ENCODE data around the gene SCCPDH. TPM values are rescaled to one million over a fixed set of nuclear protein-coding genes. Genes with fewer than 3 reads are reported as not detected.
A peak's percentile ranks its signal among the peaks of the same experiment; 100 is the strongest.
"Not testable (repeated sequence)": the region's sequence is repeated elsewhere in the genome, so short reads cannot be mapped to it uniquely, and the experiment has no call there.

The SCCPDH gene
- total RNA-seq, 2 experiments from 2014 or later, result 13.7 to 14.4 TPM

DNA sequence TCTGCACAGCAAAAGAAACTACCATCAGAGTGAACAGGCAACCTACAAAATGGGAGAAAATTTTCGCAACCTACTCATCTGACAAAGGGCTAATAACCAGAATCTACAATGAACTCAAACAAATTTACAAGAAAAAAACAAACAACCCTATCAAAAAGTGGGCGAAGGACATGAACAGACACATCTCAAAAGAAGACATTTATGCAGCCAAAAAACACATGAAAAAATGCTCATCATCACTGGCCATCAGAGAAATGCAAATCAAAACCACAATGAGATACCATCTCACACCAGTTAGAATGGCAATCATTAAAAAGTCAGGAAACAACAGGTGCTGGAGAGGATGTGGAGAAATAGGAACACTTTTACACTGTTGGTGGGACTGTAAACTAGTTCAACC is 4.8 kb upstream of the SCCPDH start:
- peaks cover 18% of the 10 kb centered on the region for H3K27me3 Mint-ChIP-seq
- H3K27ac Mint-ChIP-seq; ATAC-seq (ENCODE audit: low read depth); H3K36me3 Mint-ChIP-seq; H3K9me3 Mint-ChIP-seq; H3K4me1 Mint-ChIP-seq; DNase-seq; H3K4me3 Mint-ChIP-seq; POLR2A ChIA-PET: not testable (repeated sequence)

DNA sequence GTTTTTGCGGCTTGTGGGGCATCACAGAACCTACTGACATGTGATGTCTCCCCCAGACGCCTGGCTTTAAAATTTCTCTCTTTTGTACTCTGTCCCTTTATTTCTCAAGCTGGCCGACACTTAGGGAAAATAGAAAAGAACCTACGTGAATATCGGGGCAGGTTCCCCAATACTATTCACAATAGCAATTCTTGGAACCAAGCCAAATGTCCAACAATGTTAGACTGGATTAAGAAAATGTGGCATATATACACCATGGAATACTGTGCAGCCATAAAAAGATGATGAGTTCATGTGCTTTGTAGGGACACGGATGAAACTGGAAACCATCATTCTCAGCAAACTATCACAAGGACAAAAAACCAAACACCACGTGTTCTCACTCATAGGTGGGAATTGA is 3.4 kb upstream of the SCCPDH start:
- H3K9me3 Mint-ChIP-seq; H3K4me3 Mint-ChIP-seq; H3K27ac Mint-ChIP-seq; H3K36me3 Mint-ChIP-seq; POLR2A ChIA-PET; DNase-seq; ATAC-seq (ENCODE audit: low read depth): not testable (repeated sequence)
- Mint-ChIP-seq H3K4me1 (peaks cover 10% of the 10 kb centered on the region), H3K27me3 (peaks cover 12% of the 10 kb centered on the region)

DNA sequence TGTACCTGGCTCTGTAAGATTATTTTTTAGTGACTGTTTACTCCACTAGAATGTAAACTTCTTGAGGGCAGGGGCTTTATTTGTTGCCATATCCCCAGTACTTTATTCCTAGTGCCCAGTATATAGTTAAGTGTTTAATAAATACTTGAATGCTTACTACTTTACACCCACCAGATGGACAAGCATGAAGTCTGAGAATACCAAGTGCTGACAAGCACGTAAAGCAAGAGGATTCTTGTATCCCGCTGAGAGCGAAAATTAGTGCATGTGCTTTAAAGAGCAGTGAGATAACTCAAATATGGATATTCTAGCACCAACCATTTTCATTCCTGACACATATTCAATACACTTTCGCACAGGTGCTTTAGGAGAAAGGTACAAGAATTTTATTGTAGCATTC is 1.5 kb upstream of the SCCPDH start:
- Mint-ChIP-seq H3K27me3 (peaks cover 6% of the 10 kb centered on the region), H3K36me3 (peaks cover 7% of the 10 kb centered on the region), H3K4me1 (peaks cover 12% of the 10 kb centered on the region), H3K9me3 (peaks cover 10% of the 10 kb centered on the region), H3K27ac (no peak overlapping the region), H3K4me3 (no peak overlapping the region)
- POLR2A ChIA-PET, result interaction anchor here (1.1 kb wide), 1 partner anchor 216 kb away, joined by 3 read pairs; the partner anchor contains the start of gene SMYD3
- DNase-seq, result no peak
- ATAC-seq (ENCODE audit: low read depth), result no peak

DNA sequence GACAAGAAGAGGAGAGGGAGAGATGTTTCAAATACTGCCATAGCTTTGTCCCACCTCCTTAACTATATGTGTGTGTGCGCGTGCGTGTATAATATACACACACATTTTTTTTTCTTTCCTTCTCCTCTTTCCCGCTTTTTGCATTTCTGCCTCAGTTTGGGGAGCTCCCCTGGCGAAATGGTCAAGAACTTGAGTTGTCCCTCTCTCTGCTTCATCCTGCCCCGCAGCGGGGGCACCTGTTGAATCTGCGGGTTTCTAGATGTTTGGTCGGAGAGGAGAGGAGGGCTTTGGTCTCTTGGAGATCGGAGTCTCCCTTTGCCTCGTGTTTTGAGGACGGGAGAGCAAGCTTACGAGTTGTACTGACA is 504 bp downstream of the SCCPDH start:
- peak overlapping the region; percentile 72 for H3K27ac Mint-ChIP-seq
- H3K4me3 Mint-ChIP-seq, result peak overlapping the region; percentile 92
- DNase-seq (peak; percentile 51), ATAC-seq (ENCODE audit: low read depth) (peak; percentile 46)
- POLR2A ChIA-PET, result interaction anchor here (0.7 to 2.0 kb wide), 5 partner anchors 15 to 206 kb away, joined by 3 to 10 read pairs (median 3); no protein-coding TSS in a partner anchor
- H3K9me3 Mint-ChIP-seq, result peaks cover 19% of the 10 kb centered on the region
- peaks cover 3% of the 10 kb centered on the region for H3K27me3 Mint-ChIP-seq
- H3K4me1 Mint-ChIP-seq, result peaks cover 12% of the 10 kb centered on the region
- peaks cover 26% of the 10 kb centered on the region for H3K36me3 Mint-ChIP-seq

DNA sequence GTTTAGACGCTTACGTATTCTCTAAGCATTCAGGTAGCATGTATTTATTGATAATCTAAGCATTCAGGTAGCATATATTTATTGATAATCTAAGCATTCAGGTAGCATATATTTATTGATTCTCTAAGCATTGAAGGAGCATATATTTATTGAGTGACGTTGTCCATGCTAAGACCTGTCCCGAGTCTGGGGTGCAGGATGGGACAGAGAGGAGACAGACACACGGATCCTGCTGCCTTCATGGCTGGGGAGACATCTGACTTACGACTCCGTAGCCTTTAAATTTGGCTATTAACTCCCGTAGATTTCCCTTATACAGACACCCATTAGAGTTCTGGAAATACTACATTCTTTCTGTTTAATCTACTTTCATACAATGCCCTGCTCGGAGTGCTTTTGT is 982 bp downstream of the SCCPDH start:
- POLR2A ChIA-PET, result interaction anchor here (1.0 to 2.0 kb wide), 4 partner anchors 15 to 205 kb away, joined by 3 to 10 read pairs (median 4); no protein-coding TSS in a partner anchor
- ATAC-seq (ENCODE audit: low read depth) (no peak), DNase-seq (no peak)
- Mint-ChIP-seq H3K27me3 (peaks cover 3% of the 10 kb centered on the region), H3K4me1 (peaks cover 12% of the 10 kb centered on the region), H3K4me3 (peak overlapping the region; percentile 92), H3K27ac (peak overlapping the region; percentile 72), H3K9me3 (peaks cover 20% of the 10 kb centered on the region), H3K36me3 (peaks cover 31% of the 10 kb centered on the region)

DNA sequence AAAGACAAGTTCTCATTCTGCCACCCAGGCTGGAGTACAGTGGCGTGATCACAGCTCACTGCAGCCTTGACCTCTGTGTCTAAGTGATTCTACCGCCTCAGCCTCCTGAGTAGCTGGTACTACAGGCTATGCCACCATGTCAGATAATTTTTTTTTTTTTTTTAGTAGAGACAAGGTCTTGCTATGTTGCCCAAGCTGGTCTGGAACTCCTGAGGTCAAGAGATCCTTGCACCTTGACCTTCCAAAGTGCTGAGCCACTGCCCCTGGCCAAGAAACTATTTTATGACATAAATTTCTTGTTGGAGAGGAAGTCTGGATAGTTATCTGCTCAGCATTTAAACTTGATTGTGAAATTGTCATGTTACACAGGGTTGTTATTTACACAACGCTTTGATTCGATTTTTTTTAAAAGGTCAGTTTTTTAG is 2.1 kb downstream of the SCCPDH start:
- Mint-ChIP-seq H3K4me1 (peaks cover 12% of the 10 kb centered on the region), H3K27me3 (no peaks in the 10 kb centered on the region), H3K4me3 (no peak overlapping the region), H3K27ac (no peak overlapping the region), H3K36me3 (peaks cover 41% of the 10 kb centered on the region), H3K9me3 (peaks cover 16% of the 10 kb centered on the region)
- DNase-seq (no peak), ATAC-seq (ENCODE audit: low read depth) (no peak)
- POLR2A ChIA-PET, result no interaction called here

DNA sequence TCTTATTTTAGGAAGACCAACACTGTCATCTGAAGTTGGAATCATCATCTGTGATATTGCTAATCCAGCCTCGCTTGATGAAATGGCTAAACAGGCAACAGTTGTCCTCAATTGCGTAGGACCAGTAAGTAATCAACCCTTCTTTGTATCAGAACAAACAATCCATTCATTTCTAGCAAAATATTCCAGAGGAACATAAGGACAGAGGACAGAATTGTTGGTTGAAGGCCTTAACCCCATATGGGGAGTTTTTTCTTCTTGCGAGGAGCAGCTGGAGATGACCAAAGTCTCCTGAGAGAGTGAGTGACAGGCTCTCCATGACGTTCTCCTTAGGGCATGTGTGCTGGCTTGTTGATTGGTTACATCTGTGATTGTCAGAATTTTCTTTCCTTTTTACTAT is 2.7 kb downstream of the SCCPDH start:
- Mint-ChIP-seq H3K4me3 (no peak overlapping the region), H3K27me3 (no peaks in the 10 kb centered on the region), H3K36me3 (peaks cover 48% of the 10 kb centered on the region), H3K27ac (no peak overlapping the region), H3K9me3 (peaks cover 14% of the 10 kb centered on the region), H3K4me1 (peaks cover 12% of the 10 kb centered on the region)
- no peak for DNase-seq
- no peak for ATAC-seq (ENCODE audit: low read depth)
- POLR2A ChIA-PET, result no interaction called here

DNA sequence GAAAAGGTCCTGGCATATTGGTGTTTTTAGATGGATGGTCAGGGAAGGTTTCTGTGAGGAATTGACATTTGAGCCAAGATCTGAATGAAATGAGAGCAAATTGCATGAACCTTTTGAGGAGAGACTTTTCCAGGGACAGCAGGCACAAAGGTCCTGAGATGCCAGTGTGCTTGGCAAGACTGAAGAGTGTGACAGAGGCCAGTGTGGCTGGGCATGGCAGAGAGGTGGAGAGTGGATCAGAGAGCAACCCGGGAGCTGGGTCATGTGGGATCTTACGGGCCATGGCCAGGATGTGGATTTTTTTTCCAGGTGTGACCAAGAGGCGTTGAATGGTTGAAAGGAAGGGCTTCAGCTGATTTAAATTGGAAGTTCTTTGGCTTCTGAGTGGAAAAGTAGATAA is 3.4 kb downstream of the SCCPDH start:
- Mint-ChIP-seq H3K27ac (no peak overlapping the region), H3K4me1 (peaks cover 12% of the 10 kb centered on the region), H3K36me3 (peaks cover 51% of the 10 kb centered on the region), H3K4me3 (no peak overlapping the region), H3K27me3 (no peaks in the 10 kb centered on the region), H3K9me3 (peaks cover 14% of the 10 kb centered on the region)
- POLR2A ChIA-PET, result no interaction called here
- ATAC-seq (ENCODE audit: low read depth) (no peak), DNase-seq (no peak)

DNA sequence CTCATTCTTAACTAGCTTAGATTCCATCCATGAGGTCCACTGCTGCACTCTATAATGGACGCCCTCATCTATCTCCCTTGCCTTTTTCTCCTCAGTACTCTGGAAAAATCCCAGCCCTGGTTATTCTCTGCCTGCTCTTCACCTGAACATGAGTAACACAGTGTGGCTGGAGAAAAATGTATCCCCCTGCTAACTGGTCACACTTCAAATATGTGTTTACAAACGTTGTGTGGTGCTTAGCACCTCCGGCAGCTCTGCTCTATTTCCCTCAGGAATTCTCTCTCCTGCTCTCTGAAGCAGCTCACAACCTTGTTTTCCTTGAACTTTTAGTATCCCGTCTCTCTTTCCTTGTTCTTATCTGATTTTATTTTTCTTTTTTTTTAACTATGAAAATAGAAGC is 4.1 kb downstream of the SCCPDH start:
- Mint-ChIP-seq H3K27me3 (no peaks in the 10 kb centered on the region), H3K4me3 (no peak overlapping the region), H3K9me3 (peaks cover 14% of the 10 kb centered on the region), H3K4me1 (peaks cover 11% of the 10 kb centered on the region), H3K27ac (no peak overlapping the region), H3K36me3 (peaks cover 51% of the 10 kb centered on the region)
- DNase-seq, result no peak
- ATAC-seq (ENCODE audit: low read depth), result no peak
- POLR2A ChIA-PET, result no interaction called here

DNA sequence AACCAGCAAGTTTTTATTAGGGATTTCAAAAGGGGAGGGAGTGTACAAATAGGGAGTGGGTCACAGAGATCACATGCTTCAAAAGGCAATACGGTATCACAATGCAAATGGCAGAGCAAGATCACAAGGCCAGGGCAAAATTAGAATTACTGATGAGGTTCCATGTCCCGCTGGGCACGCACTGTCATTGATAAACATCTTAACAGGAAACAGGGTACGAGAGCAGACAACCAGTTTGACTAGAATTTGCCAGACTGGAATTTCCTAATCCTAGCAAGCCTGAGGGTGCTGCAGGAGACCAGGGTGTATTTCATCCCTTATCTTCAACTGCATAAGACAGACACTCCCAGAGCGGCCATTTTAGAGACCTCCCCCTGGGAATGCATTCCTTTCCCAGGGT is 4.8 kb downstream of the SCCPDH start:
- peaks cover 14% of the 10 kb centered on the region for H3K9me3 Mint-ChIP-seq
- H3K27me3 Mint-ChIP-seq; POLR2A ChIA-PET; H3K4me3 Mint-ChIP-seq; ATAC-seq (ENCODE audit: low read depth); DNase-seq; H3K27ac Mint-ChIP-seq: not testable (repeated sequence)
- peaks cover 11% of the 10 kb centered on the region for H3K4me1 Mint-ChIP-seq
- H3K36me3 Mint-ChIP-seq, result peaks cover 58% of the 10 kb centered on the region

DNA sequence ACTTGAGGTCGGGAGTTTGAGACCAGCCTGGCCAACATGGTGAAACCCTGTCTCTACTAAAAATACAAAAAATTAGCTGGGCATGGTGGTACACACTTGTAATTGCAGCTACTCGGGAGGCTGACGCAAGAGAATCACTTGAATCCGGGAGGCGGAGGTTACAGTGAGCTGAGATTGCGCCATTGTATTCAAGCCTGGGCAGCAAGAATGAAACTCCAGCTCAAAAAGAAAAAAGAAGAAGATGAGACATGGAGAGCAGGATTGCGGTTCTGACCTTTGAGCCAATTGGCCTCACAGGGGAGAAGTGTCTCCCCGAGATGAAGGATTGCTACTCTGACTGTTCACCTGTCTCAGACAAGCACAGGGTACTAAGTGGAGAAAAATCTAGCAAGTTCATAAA is 6.6 kb downstream of the SCCPDH start:
- POLR2A ChIA-PET, result no interaction called here
- ATAC-seq (ENCODE audit: low read depth), result no peak
- no peak for DNase-seq
- H3K4me1 Mint-ChIP-seq, result peaks cover 2% of the 10 kb centered on the region
- no peak overlapping the region for H3K27ac Mint-ChIP-seq
- no peak overlapping the region for H3K4me3 Mint-ChIP-seq
- peaks cover 14% of the 10 kb centered on the region for H3K9me3 Mint-ChIP-seq
- no peaks in the 10 kb centered on the region for H3K27me3 Mint-ChIP-seq
- peaks cover 63% of the 10 kb centered on the region for H3K36me3 Mint-ChIP-seq

DNA sequence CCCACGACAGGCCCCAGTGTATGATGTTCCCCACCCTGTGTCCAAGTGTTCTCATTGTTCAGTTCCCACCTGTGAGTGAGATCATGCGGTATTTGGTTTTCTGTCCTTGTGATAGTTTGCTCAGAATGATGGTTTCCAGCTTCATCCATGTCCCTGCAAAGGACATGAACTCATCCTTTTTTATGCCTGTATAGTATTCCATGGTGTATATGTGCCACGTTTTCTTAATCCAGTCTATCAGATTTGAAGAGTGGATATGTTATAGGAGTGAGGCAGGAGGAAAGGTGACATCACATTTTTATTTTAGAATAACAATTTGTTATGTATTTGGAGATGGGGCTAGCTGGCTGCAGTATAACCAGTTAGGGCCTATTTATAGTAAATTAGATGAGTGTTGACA is 7.7 kb downstream of the SCCPDH start:
- POLR2A ChIA-PET, result interaction anchor here (0.7 kb wide), 1 partner anchor 398 kb away, joined by 3 read pairs; no protein-coding TSS in a partner anchor
- H3K36me3 Mint-ChIP-seq, result peaks cover 69% of the 10 kb centered on the region

DNA sequence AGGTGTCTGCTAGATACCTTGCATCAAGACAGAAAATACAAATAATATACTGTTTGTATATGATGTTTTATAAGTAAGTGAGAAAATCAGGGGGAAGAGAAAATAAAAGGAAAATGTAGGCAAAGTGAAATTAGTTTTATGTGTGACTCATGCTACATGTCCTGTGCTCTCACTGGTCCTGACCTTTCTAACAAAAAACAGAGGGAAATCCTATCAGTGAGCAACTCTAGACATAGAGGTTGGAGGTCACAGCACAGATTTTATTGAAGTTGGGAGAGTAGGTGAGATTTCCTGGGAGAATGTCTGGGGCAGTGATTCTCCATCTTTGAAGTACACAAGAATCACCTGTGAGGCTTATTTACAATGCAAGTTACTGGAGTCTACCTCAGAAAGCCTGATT is 9.5 kb downstream of the SCCPDH start:
- Mint-ChIP-seq H3K4me3 (no peak overlapping the region), H3K4me1 (peaks cover 2% of the 10 kb centered on the region), H3K27ac (no peak overlapping the region), H3K9me3 (peaks cover 9% of the 10 kb centered on the region), H3K27me3 (no peaks in the 10 kb centered on the region), H3K36me3 (peaks cover 69% of the 10 kb centered on the region)
- POLR2A ChIA-PET, result no interaction called here
- ATAC-seq (ENCODE audit: low read depth), result no peak
- no peak for DNase-seq

More for the DNA sequence above, 7.7 kb downstream of the SCCPDH start:
- not testable (repeated sequence) for H3K4me3 Mint-ChIP-seq; H3K27ac Mint-ChIP-seq; ATAC-seq (ENCODE audit: low read depth); H3K4me1 Mint-ChIP-seq; DNase-seq; H3K27me3 Mint-ChIP-seq
- H3K9me3 Mint-ChIP-seq, result peaks cover 14% of the 10 kb centered on the region

DNA sequence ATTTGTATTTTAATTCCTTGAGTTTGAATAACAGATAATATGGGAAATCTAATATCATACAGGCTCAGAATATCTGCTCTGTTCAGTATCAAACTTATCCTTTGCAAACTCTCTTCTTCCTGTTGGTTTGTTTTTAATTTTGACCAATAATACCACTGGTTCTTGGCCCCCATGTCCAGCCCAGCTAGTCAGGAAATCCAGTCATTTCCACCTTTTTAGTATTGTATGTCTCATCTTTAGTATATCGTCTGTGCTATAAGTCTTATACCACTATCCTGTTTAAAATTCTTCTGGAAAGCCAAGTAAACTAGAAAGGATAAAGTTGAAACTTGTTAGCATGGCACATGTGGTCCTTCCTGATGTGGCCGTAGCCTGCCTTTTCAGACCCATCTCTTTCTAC is 10.7 kb downstream of the SCCPDH start:
- H3K4me1 Mint-ChIP-seq, result peaks cover 2% of the 10 kb centered on the region
- peaks cover 64% of the 10 kb centered on the region for H3K36me3 Mint-ChIP-seq
- POLR2A ChIA-PET, result no interaction called here
- H3K4me3 Mint-ChIP-seq, result no peak overlapping the region
- H3K27ac Mint-ChIP-seq, result no peak overlapping the region
- DNase-seq (no peak), ATAC-seq (ENCODE audit: low read depth) (no peak)
- no peaks in the 10 kb centered on the region for H3K27me3 Mint-ChIP-seq
- H3K9me3 Mint-ChIP-seq, result peaks cover 4% of the 10 kb centered on the region

DNA sequence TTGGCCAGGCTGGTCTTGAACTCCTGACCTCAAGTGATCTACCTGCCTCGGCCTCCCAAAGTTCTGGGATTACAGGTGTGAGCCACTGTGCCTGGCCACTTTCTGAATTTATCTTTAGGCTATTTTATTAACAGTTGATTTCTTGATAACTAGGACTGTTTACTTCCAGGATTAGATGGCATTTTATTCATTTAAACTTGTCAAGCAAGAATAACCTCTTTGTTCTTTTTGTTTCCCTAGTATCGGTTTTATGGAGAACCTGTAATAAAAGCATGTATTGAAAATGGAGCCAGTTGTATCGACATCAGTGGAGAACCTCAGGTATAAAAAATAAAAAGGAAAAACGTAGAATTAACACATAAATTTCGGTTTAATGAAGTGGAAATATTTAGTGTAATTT is 11.5 kb downstream of the SCCPDH start:
- peaks cover 2% of the 10 kb centered on the region for H3K4me1 Mint-ChIP-seq
- POLR2A ChIA-PET, result no interaction called here
- no peak for ATAC-seq (ENCODE audit: low read depth)
- H3K36me3 Mint-ChIP-seq, result peaks cover 57% of the 10 kb centered on the region
- H3K27me3 Mint-ChIP-seq, result no peaks in the 10 kb centered on the region
- H3K27ac Mint-ChIP-seq, result no peak overlapping the region
- no peak overlapping the region for H3K4me3 Mint-ChIP-seq
- no peak for DNase-seq
- H3K9me3 Mint-ChIP-seq, result peaks cover 2% of the 10 kb centered on the region

Measured in activated naive CD8-positive, alpha-beta T cell treated with anti-CD3 and anti-CD28 coated beads, Interleukin-2, amount 10 ng/mL, durations not matched to agents 7 days and 5 days (primary cell).